HL-60 (cell line): ENCODE data around the gene USH2A.
"Not testable (repeated sequence)": the region's sequence is repeated elsewhere in the genome, so short reads cannot be mapped to it uniquely, and the experiment has no call there.

ENCODE experiments used
- DNase-seq, 2 experiments: peaks; one replicate each; pipeline ENCODE4 v3.0.0-alpha.2; 2010 to 2020; ENCODE audit warnings: low read depth in 1 of 2, low spot score in 1 of 2
- H3K27ac ChIP-seq: fragments of 250-450 bp; sonication (Bioruptor Pico); replicated peaks from 2 replicates; pipeline ENCODE4 v1.5.1; 2020; ENCODE audit warnings: mild to moderate bottlenecking, moderate library complexity
- H3K27me3 ChIP-seq: fragments of 250-450 bp; sonication (Bioruptor Pico); 2 replicates; pipeline ENCODE4 v1.5.1; 2021; ENCODE audit warnings: mild to moderate bottlenecking, moderate library complexity; ENCODE audit not compliant: insufficient read depth, poor library complexity, severe bottlenecking
- H3K4me3 ChIP-seq: replicated peaks from 2 replicates; pipeline ENCODE4 v1.5.1; 2011; ENCODE audit warnings: mild to moderate bottlenecking, control low read depth, low read length; ENCODE audit not compliant: insufficient read depth
- CTCF ChIP-seq: IDR thresholded peaks from one replicate; pipeline ENCODE4 v1.5.1; 2011; ENCODE audit warnings: low read length, control low read depth, inconsistent platforms; ENCODE audit not compliant: insufficient read depth
- GABPA ChIP-seq: IDR thresholded peaks from 2 replicates; pipeline ENCODE4 v1.6.1; 2012; ENCODE audit warnings: low read depth
- POLR2AphosphoS5 ChIP-seq: IDR thresholded peaks from 2 replicates; pipeline ENCODE4 v1.6.1; 2012; ENCODE audit warnings: low read depth
- REST ChIP-seq: IDR thresholded peaks from 2 replicates; pipeline ENCODE4 v1.6.1; 2012; ENCODE audit warnings: low read depth; ENCODE audit not compliant: insufficient replicate concordance
- SPI1 ChIP-seq: IDR thresholded peaks from 2 replicates; pipeline ENCODE4 v1.6.1; 2012; ENCODE audit warnings: low read depth, mild to moderate bottlenecking, borderline replicate concordance

The USH2A gene

GRCh38 chr1:216366979-216367378 is 56.3 kb downstream of the USH2A start:
- Histone ChIP-seq H3K27ac (no peak overlapping the region), H3K27me3 (no peaks in the 10 kb centered on the region), H3K4me3 (no peak overlapping the region)
- DNase-seq: no peak
- TF ChIP-seq CTCF: no peak
- TF ChIP-seq POLR2AphosphoS5: no peak
- TF ChIP-seq GABPA: no peak
- TF ChIP-seq SPI1: no peak
- TF ChIP-seq REST: no peak

- no peak for DNase-seq
- Histone ChIP-seq H3K4me3 (no peak overlapping the region), H3K27ac (no peak overlapping the region), H3K27me3 (no peaks in the 10 kb centered on the region)
- no peak for TF ChIP-seq REST
These were observed 66.3 kb downstream of the USH2A start for GRCh38 chr1:216356945-216357344.

- no peak overlapping the region for H3K27ac ChIP-seq
- TF ChIP-seq POLR2AphosphoS5 (no peak), CTCF (no peak), REST (no peak), SPI1 (no peak)
- DNase-seq: no peak
- no peaks in the 10 kb centered on the region for H3K27me3 ChIP-seq
- H3K4me3 ChIP-seq: no peak overlapping the region
These were observed 73.1 kb downstream of the USH2A start for GRCh38 chr1:216350186-216350585.

- Histone ChIP-seq H3K27ac (no peak overlapping the region), H3K4me3 (no peak overlapping the region), H3K27me3 (no peaks in the 10 kb centered on the region)
- TF ChIP-seq GABPA: no peak
- TF ChIP-seq REST: no peak
- no peak for TF ChIP-seq CTCF
- TF ChIP-seq POLR2AphosphoS5: no peak
- TF ChIP-seq SPI1: no peak
- no peak for DNase-seq
These were observed 76.7 kb downstream of the USH2A start for GRCh38 chr1:216346526-216346925.

GRCh38 chr1:216340542-216340941 is 82.7 kb downstream of the USH2A start:
- H3K27me3 ChIP-seq, H3K4me3 ChIP-seq, H3K27ac ChIP-seq, DNase-seq: not testable (repeated sequence)
